SK-N-MC (cell line): ENCODE results near the gene FARS2.

Experiments used
- EZH2 ChIP-seq: fragments of 200-600 bp; sonication (generic); IDR thresholded peaks from one replicate; pipeline ENCODE4 v1.6.1; 2017; ENCODE audit warnings: antibody characterized with exemption
- POLR2AphosphoS5 ChIP-seq: IDR thresholded peaks from 2 replicates; pipeline ENCODE4 v1.6.1; 2012; ENCODE audit warnings: mild to moderate bottlenecking, low read depth, low read length, borderline replicate concordance

DNA sequence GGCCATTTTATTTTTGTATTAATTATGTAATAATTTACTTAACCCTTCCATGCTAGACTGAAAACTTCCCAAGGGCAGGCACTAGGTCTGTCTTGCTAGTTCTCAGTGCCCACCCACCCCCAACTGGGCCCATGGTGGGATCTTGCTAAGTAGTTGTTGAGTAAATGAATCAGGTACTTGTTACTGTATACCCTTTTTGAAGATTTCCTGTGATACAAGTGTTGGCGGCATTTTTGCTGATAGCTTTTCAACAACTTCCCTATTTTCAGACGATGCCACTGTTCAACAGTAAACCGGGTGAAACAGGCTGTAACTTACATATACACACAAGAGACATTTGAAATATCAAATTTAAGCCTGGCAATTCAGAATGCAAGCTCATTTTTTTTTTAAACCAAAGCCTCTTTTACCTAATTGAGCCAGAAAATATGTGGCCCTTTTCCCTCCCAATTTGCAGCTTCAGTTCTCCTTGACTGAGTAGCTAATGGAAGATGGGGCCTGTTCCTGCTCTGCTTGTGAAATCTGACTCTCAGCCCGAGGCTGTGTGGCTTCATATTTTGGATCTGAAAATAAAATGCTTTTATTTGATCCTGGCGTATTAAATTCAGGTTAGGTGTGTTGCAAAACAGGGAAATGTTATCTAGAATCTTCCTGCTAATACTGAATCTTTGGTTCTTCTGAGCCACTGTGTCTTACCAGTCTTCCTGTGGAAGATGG is 457.1 kb downstream of the FARS2 start:
- TF ChIP-seq POLR2AphosphoS5: no peak
- TF ChIP-seq EZH2: no peak
